CD14-positive monocyte (primary cell): ENCODE results near the gene HSPA2. TPM values are rescaled to one million over a fixed set of nuclear protein-coding genes. Genes with fewer than 3 reads are reported as not detected.

Experiments used
- DNase-seq, 3 donors: peaks; one replicate each; pipeline ENCODE4 v3.0.0-alpha.2; 2011 to 2022
- H2AFZ ChIP-seq: 2 replicates; pipeline ENCODE4 v1.6.0; 2012; ENCODE audit warnings: mild to moderate bottlenecking, low read depth, low read length, inconsistent platforms; ENCODE audit not compliant: insufficient read depth, poor library complexity, severe bottlenecking
- H3K27ac ChIP-seq, 2 donors: 1 replicate in 1 of 2; 2 replicates in 1 of 2; pipeline ENCODE4 v1.5.1; 2012 to 2013; ENCODE audit warnings: low read length in 2 of 2, control low read depth in 1 of 2, inconsistent platforms in 1 of 2, low read depth in 1 of 2, mild to moderate bottlenecking in 1 of 2
- H3K27me3 ChIP-seq, 2 donors: one replicate each; pipeline versions ENCODE4 v1.6.0 to v1.6.1; 2011 to 2013; ENCODE audit warnings: low read length in 2 of 2; ENCODE audit not compliant: control insufficient read depth in 2 of 2, insufficient read depth in 2 of 2
- H3K36me3 ChIP-seq, 2 donors: replicated peaks in 1 of 2; 1 replicate in 1 of 2; 2 replicates in 1 of 2; pipeline versions ENCODE4 v1.5.1 to v1.6.1; 2012 to 2013; ENCODE audit warnings: low read length in 2 of 2, control low read depth in 1 of 2, inconsistent platforms in 1 of 2, mild to moderate bottlenecking in 1 of 2; ENCODE audit not compliant: insufficient read depth in 2 of 2, control insufficient read depth in 1 of 2
- H3K4me1 ChIP-seq, 2 donors: 1 replicate in 1 of 2; 2 replicates in 1 of 2; pipeline versions ENCODE4 v1.5.1 to v1.6.1; 2012 to 2013; ENCODE audit warnings: low read length in 2 of 2, control low read depth in 1 of 2, inconsistent platforms in 1 of 2, mild to moderate bottlenecking in 1 of 2, moderate library complexity in 1 of 2; ENCODE audit not compliant: insufficient read depth in 2 of 2, control insufficient read depth in 1 of 2
- H3K4me2 ChIP-seq: replicated peaks from 2 replicates; pipeline ENCODE3; 2012; ENCODE audit warnings: low read length, moderate library complexity, mild to moderate bottlenecking; ENCODE audit not compliant: poor library complexity, severe bottlenecking; ENCODE audit errors: extremely low read depth
- H3K4me3 ChIP-seq, 3 experiments: fragments of 200-600 bp in 1 of 3; sonication (generic) in 1 of 3; replicated peaks in 1 of 3; 1 replicate in 2 of 3; 2 replicates in 1 of 3; pipeline ENCODE4 v1.5.1; 2011 to 2013; ENCODE audit warnings: low read length in 3 of 3, mild to moderate bottlenecking in 3 of 3, control low read depth in 2 of 3, low read depth in 2 of 3, inconsistent platforms in 1 of 3, moderate library complexity in 1 of 3
- H3K79me2 ChIP-seq: 2 replicates; pipeline ENCODE4 v1.6.0; 2012; ENCODE audit warnings: mild to moderate bottlenecking, control low read depth, inconsistent platforms, low read length, moderate library complexity; ENCODE audit not compliant: insufficient read depth
- H3K9ac ChIP-seq: 2 replicates; pipeline ENCODE4 v1.6.0; 2017; ENCODE audit warnings: low read length, mild to moderate bottlenecking; ENCODE audit not compliant: insufficient read depth, poor library complexity, severe bottlenecking
- H3K9me3 ChIP-seq, 2 donors: replicated peaks in 1 of 2; 1 replicate in 1 of 2; 2 replicates in 1 of 2; pipeline versions ENCODE4 v1.5.1 to v1.6.1; 2012 to 2013; ENCODE audit warnings: low read length in 2 of 2, control low read depth in 1 of 2; ENCODE audit not compliant: control insufficient read depth in 1 of 2, insufficient read depth in 1 of 2
- H4K20me1 ChIP-seq: 2 replicates; pipeline ENCODE4 v1.6.0; 2012; ENCODE audit warnings: mild to moderate bottlenecking, low read length, control low read depth, moderate library complexity; ENCODE audit not compliant: insufficient read depth
- H3K27ac Mint-ChIP-seq, 7 donors: one replicate each; pipeline ENCODE4 v1.8.0; 2020; ENCODE audit warnings: mild to moderate bottlenecking in 7 of 7, mixed read lengths in 7 of 7, moderate library complexity in 6 of 7, inconsistent platforms in 2 of 7
- H3K27me3 Mint-ChIP-seq, 3 donors: one replicate each; pipeline ENCODE4 v1.8.0; 2021 to 2022; ENCODE audit warnings: low read depth in 3 of 3, mild to moderate bottlenecking in 3 of 3, mixed read lengths in 3 of 3, moderate library complexity in 3 of 3, inconsistent platforms in 1 of 3
- H3K36me3 Mint-ChIP-seq, 2 donors: one replicate each; pipeline ENCODE4 v1.8.0; 2020; ENCODE audit warnings: mixed read lengths in 2 of 2, inconsistent platforms in 1 of 2, mild to moderate bottlenecking in 1 of 2
- H3K4me1 Mint-ChIP-seq: one replicate; pipeline ENCODE4 v1.8.0; 2020; ENCODE audit warnings: mild to moderate bottlenecking, mixed read lengths
- H3K4me3 Mint-ChIP-seq, 2 donors: one replicate each; pipeline ENCODE4 v1.8.0; 2020; ENCODE audit warnings: mild to moderate bottlenecking in 2 of 2, mixed read lengths in 2 of 2, moderate library complexity in 1 of 2
- H3K9me3 Mint-ChIP-seq, 7 donors: one replicate each; pipeline ENCODE4 v1.8.0; 2020 to 2022; ENCODE audit warnings: mixed read lengths in 7 of 7, mild to moderate bottlenecking in 6 of 7, moderate library complexity in 6 of 7, inconsistent platforms in 2 of 7
- WGBS: methylation state at CpG from one replicate; pipeline ENCODE4 v1.1.5; 2013; ENCODE audit warnings: missing lambda C conversion rate; ENCODE audit not compliant: insufficient coverage; 5-methylcytosine and 5-hydroxymethylcytosine counted together
- intact Hi-C, 2 donors: fragments of 100-400 bp; cut with micrococcal nuclease; formaldehyde crosslinking; loops; one replicate each; pipeline versions ENCODE4 v1.15.0 to v1.15.1; 2023
- polyA plus RNA-seq, 3 donors: library from polyadenylated mRNA; depleted of rRNA in 1 of 3; unstranded in 2 of 3; stranded (reverse) in 1 of 3; fragments of 300-500 nt in 2 of 3; fragments of >200 nt in 1 of 3; fragmentation: Illumina TruSeq in 2 of 3; gene quantifications; 1 replicate in 2 of 3; 2 replicates in 1 of 3; pipeline ENCODE4 v1.2.3, GENCODE V29; 2012 to 2021
- TF ChIP-seq, protein P1 (sequence below): fragments of 200-600 bp; IDR thresholded peaks from one replicate; pipeline ENCODE4 v1.8.0; 2022; ENCODE audit warnings: antibody characterized with exemption, mild to moderate bottlenecking

HSPA2 gene
- polyA plus RNA-seq, 3 donors, result 0.17 to 0.41 TPM; not detected in 1

DNA sequence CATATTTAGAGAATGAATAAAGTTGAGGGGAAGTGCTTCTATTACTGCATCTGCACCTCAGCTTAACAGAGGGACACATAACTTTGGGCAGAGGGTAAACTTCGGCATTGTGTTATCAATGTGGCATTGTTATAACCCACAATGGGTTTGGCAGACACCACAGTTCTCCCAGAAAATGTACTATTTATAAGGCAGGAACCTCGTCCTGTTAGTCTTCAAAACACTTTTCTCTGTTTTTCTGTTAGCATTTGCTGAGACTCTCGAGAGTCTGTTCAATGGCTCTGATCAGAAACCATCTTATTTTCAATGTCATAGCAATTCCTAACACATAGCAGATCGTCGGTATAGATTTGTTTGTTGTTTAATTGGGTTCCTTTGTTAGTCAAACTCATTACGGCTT, 23.2 kb downstream of the HSPA2 start:
- Histone ChIP-seq H3K4me2 (no peak overlapping the region), H3K36me3 (no peaks in the 10 kb centered on the region), H3K9me3 (no peaks in the 10 kb centered on the region), H3K27ac (no peak overlapping the region), H3K79me2 (no peaks in the 10 kb centered on the region), H3K4me1 (no peaks in the 10 kb centered on the region), H3K9ac (no peak overlapping the region), H4K20me1 (no peaks in the 10 kb centered on the region), H3K27me3 (no peaks in the 10 kb centered on the region), H3K4me3 (no peak overlapping the region), H2AFZ (no peak overlapping the region)
- H3K36me3 Mint-ChIP-seq, result no peaks in the 10 kb centered on the region
- H3K4me1 Mint-ChIP-seq, result peaks cover 6% of the 10 kb centered on the region
- no peak overlapping the region for H3K27ac Mint-ChIP-seq
- WGBS, result 90% methylated on average over 2 of the region's 6 CpGs
- DNase-seq, result no peak
- no peaks in the 10 kb centered on the region for H3K9me3 Mint-ChIP-seq
- intact Hi-C loops, result no loop called here
- peaks cover 2 to 7% (median 3%) of the 10 kb centered on the region in 3 donors for H3K27me3 Mint-ChIP-seq
- H3K4me3 Mint-ChIP-seq, result no peak overlapping the region
- TF ChIP-seq, protein P1, sequence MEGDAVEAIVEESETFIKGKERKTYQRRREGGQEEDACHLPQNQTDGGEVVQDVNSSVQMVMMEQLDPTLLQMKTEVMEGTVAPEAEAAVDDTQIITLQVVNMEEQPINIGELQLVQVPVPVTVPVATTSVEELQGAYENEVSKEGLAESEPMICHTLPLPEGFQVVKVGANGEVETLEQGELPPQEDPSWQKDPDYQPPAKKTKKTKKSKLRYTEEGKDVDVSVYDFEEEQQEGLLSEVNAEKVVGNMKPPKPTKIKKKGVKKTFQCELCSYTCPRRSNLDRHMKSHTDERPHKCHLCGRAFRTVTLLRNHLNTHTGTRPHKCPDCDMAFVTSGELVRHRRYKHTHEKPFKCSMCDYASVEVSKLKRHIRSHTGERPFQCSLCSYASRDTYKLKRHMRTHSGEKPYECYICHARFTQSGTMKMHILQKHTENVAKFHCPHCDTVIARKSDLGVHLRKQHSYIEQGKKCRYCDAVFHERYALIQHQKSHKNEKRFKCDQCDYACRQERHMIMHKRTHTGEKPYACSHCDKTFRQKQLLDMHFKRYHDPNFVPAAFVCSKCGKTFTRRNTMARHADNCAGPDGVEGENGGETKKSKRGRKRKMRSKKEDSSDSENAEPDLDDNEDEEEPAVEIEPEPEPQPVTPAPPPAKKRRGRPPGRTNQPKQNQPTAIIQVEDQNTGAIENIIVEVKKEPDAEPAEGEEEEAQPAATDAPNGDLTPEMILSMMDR, result no peak

DNA sequence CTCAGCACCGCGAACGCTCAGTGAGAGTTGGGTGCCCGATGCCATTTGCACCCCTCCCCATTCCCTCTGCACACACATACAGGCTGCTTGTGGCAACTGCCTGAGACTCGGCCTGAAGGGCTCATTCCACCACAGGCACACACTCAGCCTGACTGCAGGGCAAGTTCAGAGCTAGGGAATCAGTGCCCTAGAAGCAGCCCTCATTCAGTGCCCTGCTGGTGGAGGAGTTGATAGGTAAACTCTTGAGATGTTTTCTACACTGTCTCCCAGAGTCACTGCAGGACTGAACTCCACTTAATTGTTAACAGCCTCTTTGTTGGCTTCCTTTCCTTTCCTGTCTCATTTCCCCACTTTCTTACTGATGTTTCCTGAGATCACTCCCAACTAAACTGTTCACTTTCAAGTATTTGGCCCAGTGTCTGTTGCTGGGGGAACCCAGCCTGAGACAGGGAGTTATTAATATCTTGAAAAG, 26.1 kb downstream of the HSPA2 start:
- no peak overlapping the region for H3K4me3 Mint-ChIP-seq
- WGBS, result 33% methylated on average over 2 of the region's 5 CpGs
- intact Hi-C loops, result no loop called here

More for the DNA sequence above, 26.1 kb downstream of the HSPA2 start:
- H3K79me2 ChIP-seq, result no peaks in the 10 kb centered on the region
- no peak overlapping the region for H3K27ac ChIP-seq
- peak overlapping the region; percentile 35 for H2AFZ ChIP-seq
- H3K4me1 Mint-ChIP-seq, result peaks cover 6% of the 10 kb centered on the region
- peaks cover 2 to 8% (median 3%) of the 10 kb centered on the region in 3 donors for H3K27me3 Mint-ChIP-seq
- H3K4me1 ChIP-seq, result no peaks in the 10 kb centered on the region
- H3K9me3 Mint-ChIP-seq, result peaks cover 0 to 2% (median 0%) of the 10 kb centered on the region in 7 donors
- no peaks in the 10 kb centered on the region for H3K36me3 Mint-ChIP-seq
- H3K9me3 ChIP-seq, result no peaks in the 10 kb centered on the region
- no peak overlapping the region for H3K27ac Mint-ChIP-seq
- H4K20me1 ChIP-seq, result no peaks in the 10 kb centered on the region
- H3K36me3 ChIP-seq, result no peaks in the 10 kb centered on the region
- peak in 1 of 3 donors; percentile 7 for DNase-seq
- TF ChIP-seq, protein P1, result no peak
- no peaks in the 10 kb centered on the region for H3K27me3 ChIP-seq
- H3K4me3 ChIP-seq, result no peak overlapping the region
- H3K4me2 ChIP-seq, result no peak overlapping the region
- no peak overlapping the region for H3K9ac ChIP-seq
